Testis (tissue), 5 donors: ENCODE measurements around the gene FAM131B. TPM values are rescaled to one million over a fixed set of nuclear protein-coding genes. Genes with fewer than 3 reads are reported as not detected.

Experiments
- DNase-seq: peaks from one replicate; pipeline ENCODE4 v3.0.0-alpha.2; 2019
- H3K27ac ChIP-seq, 2 donors: fragments of 200-600 bp; sonication (generic); one replicate each; pipeline ENCODE4 v1.5.1; 2019
- H3K27me3 ChIP-seq: fragments of 200-600 bp; sonication (generic); one replicate; pipeline ENCODE4 v1.5.1; 2019
- H3K36me3 ChIP-seq: fragments of 200-600 bp; sonication (generic); one replicate; pipeline ENCODE4 v1.5.1; 2017; ENCODE audit warnings: low read depth; ENCODE audit errors: missing control alignments
- H3K4me1 ChIP-seq: fragments of 200-600 bp; sonication (generic); one replicate; pipeline ENCODE4 v1.5.1; 2019
- H3K4me3 ChIP-seq, 2 donors: fragments of 200-600 bp; sonication (generic); one replicate each; pipeline ENCODE4 v1.5.1; 2017 to 2019
- H3K9me3 ChIP-seq: fragments of 200-600 bp; sonication (generic); one replicate; pipeline ENCODE4 v1.5.1; 2017
- POLR2A ChIP-seq: fragments of 450-650 bp; IDR thresholded peaks from one replicate; pipeline ENCODE4 v1.6.1; 2017; ENCODE audit warnings: antibody characterized with exemption, mild to moderate bottlenecking, moderate library complexity
- WGBS, 2 donors: methylation state at CpG; one replicate each; pipeline ENCODE4 v1.1.5; 2018; 5-methylcytosine and 5-hydroxymethylcytosine counted together
- intact Hi-C: fragments of 100-400 bp; cut with DNase I; formaldehyde crosslinking; loops from one replicate; pipeline ENCODE4 v1.15.1; 2023; ENCODE audit warnings: low total_unique reads
- long read RNA-seq, 2 donors: transcript quantifications; one replicate each; lab custom pipeline, GENCODE V29; 2026
- polyA plus RNA-seq: library from polyadenylated mRNA; stranded (reverse); fragments of 350-450 nt; fragmentation: Illumina TruSeq; extraction: RNeasy Lipid Tissue Mini Kit (QIAGEN cat#74804); gene quantifications from one replicate; pipeline ENCODE4 v1.2.3, GENCODE V29; 2014; ENCODE audit warnings: low read depth, low replicate concordance; ENCODE audit not compliant: insufficient read depth
- total RNA-seq, 2 donors: library from RNA; depleted of rRNA; stranded (reverse); fragments of >200 nt; gene quantifications; one replicate each; pipeline ENCODE4 v1.2.3, GENCODE V29; 2016
- TF ChIP-seq, protein P1 (sequence below), 3 experiments: fragments of 450-650 bp in 2 of 3; fragments of 200-600 bp in 1 of 3; sonication (generic) in 1 of 3; IDR thresholded peaks; one replicate each; pipeline ENCODE4 v1.5.1; 2016 to 2019; ENCODE audit warnings: antibody characterized with exemption in 3 of 3, mild to moderate bottlenecking in 2 of 3, moderate library complexity in 1 of 3

FAM131B gene
- 1 to 10 TPM; 1.2 TPM for total RNA-seq
- 1.2 TPM for polyA plus RNA-seq
- long read RNA-seq, donor 1: 0 reads
- long read RNA-seq, donor 2, full-length matches to known transcripts: 1 of 1 reads
- long read RNA-seq, donor 2, partial matches to known transcripts: 0 of 1 reads
- long read RNA-seq, donor 2, other reads (novel, unspliced or antisense): 0 of 1 reads

DNA sequence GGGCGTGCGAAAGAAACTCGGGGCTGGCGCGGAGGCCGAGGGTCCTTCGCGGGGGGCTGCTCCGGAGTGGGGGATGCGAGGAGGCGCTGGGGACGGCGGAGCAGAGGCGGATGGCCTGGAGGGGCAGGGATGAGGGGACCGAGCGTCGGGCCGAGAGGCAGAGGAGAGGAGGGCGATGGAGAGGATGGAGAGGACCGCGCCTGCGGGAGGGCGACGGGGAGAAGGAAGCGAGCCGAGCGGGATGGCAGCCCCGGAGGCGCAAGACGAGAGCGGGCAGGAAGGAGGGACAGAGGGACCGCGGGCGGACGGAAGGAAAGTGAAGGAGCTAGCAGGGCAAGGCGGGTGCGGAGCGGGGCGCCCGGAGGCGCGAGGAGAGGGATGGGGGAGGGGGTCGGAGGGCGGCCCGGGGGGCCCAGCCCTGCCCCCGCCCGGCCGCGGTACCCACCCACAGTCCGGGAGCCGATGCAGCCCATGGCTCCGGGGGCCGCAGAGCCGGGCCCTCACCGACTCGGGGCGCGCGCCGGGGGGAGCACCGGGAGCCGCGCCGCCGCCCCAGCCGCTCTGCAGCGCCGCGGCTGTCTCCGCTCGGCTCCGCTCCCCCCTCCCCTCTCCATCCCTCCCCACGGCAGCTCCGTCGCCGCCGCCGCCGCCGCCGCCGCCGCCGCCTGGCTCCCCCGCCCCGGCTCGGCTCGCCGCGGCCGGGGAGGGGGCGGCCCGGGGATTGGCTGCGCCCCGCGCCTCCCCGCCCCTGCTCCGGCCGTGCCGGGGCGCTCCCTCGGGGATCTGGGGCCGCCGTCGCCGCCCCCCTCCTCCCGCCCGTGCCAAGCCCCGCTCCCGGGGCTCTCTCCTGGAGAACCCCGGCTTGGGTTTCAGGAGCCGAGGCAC is at the start of gene FAM131B:
FAM131B (minus strand) TSS at position 583 of the 885 bp plus-strand sequence; CDS start at position 473, 110 bp downstream.
- Histone ChIP-seq H3K27ac (no peak within 1 kb of the TSS), H3K36me3 (no peaks in the 10 kb centered on the region), H3K4me1 (peaks cover 5% of the 10 kb centered on the region), H3K4me3 (peak within 1 kb of the TSS; percentile 45 to 57), H3K27me3 (no peaks in the 10 kb centered on the region), H3K9me3 (no peaks in the 10 kb centered on the region)
- WGBS, 2 donors: 1% methylated on average over 27 to 67 of the region's 112 CpGs
- intact Hi-C loops: no loop called here
- TF ChIP-seq, protein P1, sequence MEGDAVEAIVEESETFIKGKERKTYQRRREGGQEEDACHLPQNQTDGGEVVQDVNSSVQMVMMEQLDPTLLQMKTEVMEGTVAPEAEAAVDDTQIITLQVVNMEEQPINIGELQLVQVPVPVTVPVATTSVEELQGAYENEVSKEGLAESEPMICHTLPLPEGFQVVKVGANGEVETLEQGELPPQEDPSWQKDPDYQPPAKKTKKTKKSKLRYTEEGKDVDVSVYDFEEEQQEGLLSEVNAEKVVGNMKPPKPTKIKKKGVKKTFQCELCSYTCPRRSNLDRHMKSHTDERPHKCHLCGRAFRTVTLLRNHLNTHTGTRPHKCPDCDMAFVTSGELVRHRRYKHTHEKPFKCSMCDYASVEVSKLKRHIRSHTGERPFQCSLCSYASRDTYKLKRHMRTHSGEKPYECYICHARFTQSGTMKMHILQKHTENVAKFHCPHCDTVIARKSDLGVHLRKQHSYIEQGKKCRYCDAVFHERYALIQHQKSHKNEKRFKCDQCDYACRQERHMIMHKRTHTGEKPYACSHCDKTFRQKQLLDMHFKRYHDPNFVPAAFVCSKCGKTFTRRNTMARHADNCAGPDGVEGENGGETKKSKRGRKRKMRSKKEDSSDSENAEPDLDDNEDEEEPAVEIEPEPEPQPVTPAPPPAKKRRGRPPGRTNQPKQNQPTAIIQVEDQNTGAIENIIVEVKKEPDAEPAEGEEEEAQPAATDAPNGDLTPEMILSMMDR (IDR thresholded peaks at IDR 0.05): no peak
- DNase-seq: no peak

DNA sequence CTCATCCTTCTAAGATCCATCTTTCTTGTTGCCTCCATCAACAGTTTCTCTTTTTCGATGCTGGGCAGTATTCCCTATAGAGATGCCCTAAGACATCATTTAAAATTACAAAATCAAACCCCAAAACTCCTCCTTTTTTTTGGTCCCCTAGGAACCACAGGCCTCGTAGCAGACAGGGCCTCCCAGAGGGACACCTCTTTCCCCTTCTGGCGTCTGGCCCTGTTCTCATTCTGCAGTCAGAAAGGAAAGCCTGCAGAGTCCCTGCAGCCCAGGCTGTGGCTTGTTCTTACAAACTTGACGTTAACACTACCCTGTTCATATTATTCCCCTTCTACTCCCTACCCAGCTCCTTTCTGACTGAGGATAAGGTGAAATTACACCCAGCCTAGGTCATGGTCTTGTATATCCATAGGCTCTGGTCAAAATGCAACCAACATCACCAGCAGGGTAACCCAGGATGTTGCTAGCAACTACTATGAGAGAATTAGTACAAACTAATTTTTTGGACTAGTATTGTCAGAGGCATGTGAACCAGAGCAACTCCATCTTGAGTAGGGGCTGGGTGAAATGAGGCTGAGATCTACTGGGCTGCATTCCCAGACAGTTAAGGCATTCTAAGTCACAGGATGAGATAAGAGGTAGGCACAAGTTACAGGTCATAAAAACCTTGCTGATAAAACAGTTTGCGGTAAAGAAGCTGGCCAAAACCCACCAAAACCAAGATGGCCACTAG is 49.6 kb upstream of the FAM131B start:
- no peaks in the 10 kb centered on the region for H3K36me3 ChIP-seq
- no peak overlapping the region for H3K27ac ChIP-seq
- intact Hi-C loops: loop anchor here (10.0 kb wide), 1 partner anchor 177 kb away; no protein-coding TSS in a partner anchor
- DNase-seq: no peak
- H3K27me3 ChIP-seq: no peaks in the 10 kb centered on the region
- H3K4me3 ChIP-seq: no peak overlapping the region
- peaks cover 7% of the 10 kb centered on the region for H3K4me1 ChIP-seq
- 80 to 82% methylated on average over 5 of the region's 5 CpGs for WGBS, 2 donors
- TF ChIP-seq, protein P1 (IDR thresholded peaks at IDR 0.05): no peak
- TF ChIP-seq POLR2A: no peak
- H3K9me3 ChIP-seq: no peaks in the 10 kb centered on the region

- no peaks in the 10 kb centered on the region for H3K9me3 ChIP-seq
- peaks cover 7% of the 10 kb centered on the region for H3K4me1 ChIP-seq
- no peaks in the 10 kb centered on the region for H3K27me3 ChIP-seq
- 46 to 57% methylated on average over 6 of the region's 6 CpGs for WGBS, 2 donors
- H3K36me3 ChIP-seq: no peaks in the 10 kb centered on the region
- intact Hi-C loops: loop anchor here (10.0 kb wide), 1 partner anchor 176 kb away; no protein-coding TSS in a partner anchor
- H3K4me3 ChIP-seq: no peak overlapping the region
- DNase-seq: no peak
- H3K27ac ChIP-seq: no peak overlapping the region
- no peak for TF ChIP-seq POLR2A
- TF ChIP-seq, protein P1 (IDR thresholded peaks at IDR 0.05): no peak
Observed at GRCh38 chr7:143410521-143411004, 48.0 kb upstream of the FAM131B start.

- Histone ChIP-seq H3K4me3 (peak within 1 kb of the TSS in 1 of 2 donors; percentile 18), H3K9me3 (no peaks in the 10 kb centered on the region), H3K36me3 (no peaks in the 10 kb centered on the region), H3K27me3 (no peaks in the 10 kb centered on the region), H3K4me1 (peaks cover 7% of the 10 kb centered on the region), H3K27ac (no peak within 1 kb of the TSS)
- no peak for DNase-seq
- intact Hi-C loops: no loop called here
- no peak for TF ChIP-seq POLR2A
- TF ChIP-seq, protein P1 (IDR thresholded peaks at IDR 0.05): no peak
- WGBS, 2 donors: 15% methylated on average over 15 to 36 of the region's 39 CpGs
Observed at GRCh38 chr7:143408686-143409561, 46.4 kb upstream of the FAM131B start, which contains the start of gene EPHA1. Gene EPHA1 (minus strand): TSS chr7:143408856. CDS start chr7:143408805, 51 bp downstream.
